HepG2 (cell line): ENCODE measurements around the gene MSANTD2. TPM values are rescaled to one million over a fixed set of nuclear protein-coding genes. Genes with fewer than 3 reads are reported as not detected.

Source experiments
- CCAR2 ChIP-seq: fragments of 200-400 bp; formaldehyde crosslinking; optimal IDR thresholded peaks from 2 replicates; pipeline ENCODE3; 2018; ENCODE audit warnings: low read depth, mild to moderate bottlenecking, low read length, moderate library complexity
- ELF3 ChIP-seq: IDR thresholded peaks from 2 replicates; pipeline ENCODE4 v1.6.1; 2016; ENCODE audit warnings: missing genetic modification reagents, missing compliant biosample characterization
- ERF ChIP-seq: IDR thresholded peaks from 2 replicates; pipeline ENCODE4 v1.6.1; 2018; ENCODE audit warnings: missing biosample characterization, missing genetic modification reagents
- KLF12 ChIP-seq: sonication (generic); formaldehyde crosslinking; IDR thresholded peaks from 2 replicates; pipeline ENCODE4 v1.4.0; 2020; ENCODE audit warnings: missing genetic modification reagents, borderline replicate concordance
- NR3C1 ChIP-seq: sonication (generic); formaldehyde crosslinking; IDR thresholded peaks from 2 replicates; pipeline ENCODE4 v1.4.0; 2020; ENCODE audit warnings: missing genetic modification reagents
- SMAD1 ChIP-seq: sonication (generic); formaldehyde crosslinking; IDR thresholded peaks from 2 replicates; pipeline ENCODE4 v1.4.0; 2020; ENCODE audit warnings: missing genetic modification reagents, low read depth, mild to moderate bottlenecking, borderline replicate concordance
- SMAD9 ChIP-seq: sonication (generic); formaldehyde crosslinking; IDR thresholded peaks from 2 replicates; pipeline ENCODE4 v1.5.1; 2020; ENCODE audit warnings: mild to moderate bottlenecking, missing genetic modification reagents
- SNAI1 ChIP-seq: sonication (generic); formaldehyde crosslinking; IDR thresholded peaks from 2 replicates; pipeline ENCODE4 v1.5.0; 2020; ENCODE audit warnings: mild to moderate bottlenecking, missing genetic modification reagents, borderline replicate concordance
- THAP11 ChIP-seq: IDR thresholded peaks from 2 replicates; pipeline ENCODE4 v1.6.1; 2016; ENCODE audit warnings: missing biosample characterization, missing genetic modification reagents
- ZNF577 ChIP-seq: sonication (generic); formaldehyde crosslinking; IDR thresholded peaks from 2 replicates; pipeline ENCODE4 v1.4.0; 2020; ENCODE audit warnings: mild to moderate bottlenecking, low read depth, missing genetic modification reagents, borderline replicate concordance
- ZSCAN31 ChIP-seq: sonication (generic); formaldehyde crosslinking; IDR thresholded peaks from 2 replicates; pipeline ENCODE4 v1.5.0; 2020; ENCODE audit warnings: low read depth, mild to moderate bottlenecking, missing genetic modification reagents
- polyA plus RNA-seq, 8 experiments: library from polyadenylated mRNA; depleted of rRNA in 3 of 8; stranded (reverse) in 7 of 8; unstranded in 1 of 8; fragments of >200 nt; fragmentation: Illumina TruSeq in 4 of 8; extraction: Trizol in 4 of 8; gene quantifications; 2 replicates each; pipeline versions ENCODE4 v1.2.1 to v1.2.3, GENCODE V29; 2011 to 2016; ENCODE audit warnings: low read depth in 4 of 8, missing spikeins in 1 of 8, mixed read lengths in 1 of 8; ENCODE audit not compliant: insufficient read depth in 1 of 8
- total RNA-seq, 5 experiments: library from RNA; depleted of rRNA; stranded (reverse); fragments of >200 nt; fragmentation: Illumina TruSeq; extraction: Trizol; gene quantifications; 2 replicates each; pipeline ENCODE4 v1.2.3, GENCODE V29; 2016; ENCODE audit warnings: low read depth in 1 of 5
- TF ChIP-seq, protein P1 (sequence below): sonication (generic); formaldehyde crosslinking; IDR thresholded peaks from 2 replicates; pipeline ENCODE4 v1.4.0; 2020; ENCODE audit warnings: missing genetic modification reagents
- TF ChIP-seq, protein P2 (sequence below): sonication (generic); formaldehyde crosslinking; IDR thresholded peaks from 2 replicates; pipeline ENCODE4 v1.8.0; 2023; ENCODE audit warnings: mild to moderate bottlenecking, missing genetic modification reagents
- TF ChIP-seq, protein P3 (sequence below): sonication (generic); formaldehyde crosslinking; IDR thresholded peaks from 2 replicates; pipeline ENCODE4 v1.5.0; 2020; ENCODE audit warnings: mild to moderate bottlenecking, missing genetic modification reagents, borderline replicate concordance
- TF ChIP-seq, protein P4 (sequence below): sonication (generic); formaldehyde crosslinking; IDR thresholded peaks from 2 replicates; pipeline ENCODE4 v1.5.1; 2020; ENCODE audit warnings: mild to moderate bottlenecking, missing genetic modification reagents, moderate library complexity
- TF ChIP-seq, protein P5 (sequence below): sonication (generic); formaldehyde crosslinking; IDR thresholded peaks from 2 replicates; pipeline ENCODE4; 2020; ENCODE audit warnings: missing genetic modification reagents, mild to moderate bottlenecking, borderline replicate concordance

The MSANTD2 gene
- total and polyA plus RNA-seq, 2 of the 13 experiments (the other 11 are each of a cell fraction or from before 2014, with no cell fraction given), result 8.7 to 10.1 TPM

DNA sequence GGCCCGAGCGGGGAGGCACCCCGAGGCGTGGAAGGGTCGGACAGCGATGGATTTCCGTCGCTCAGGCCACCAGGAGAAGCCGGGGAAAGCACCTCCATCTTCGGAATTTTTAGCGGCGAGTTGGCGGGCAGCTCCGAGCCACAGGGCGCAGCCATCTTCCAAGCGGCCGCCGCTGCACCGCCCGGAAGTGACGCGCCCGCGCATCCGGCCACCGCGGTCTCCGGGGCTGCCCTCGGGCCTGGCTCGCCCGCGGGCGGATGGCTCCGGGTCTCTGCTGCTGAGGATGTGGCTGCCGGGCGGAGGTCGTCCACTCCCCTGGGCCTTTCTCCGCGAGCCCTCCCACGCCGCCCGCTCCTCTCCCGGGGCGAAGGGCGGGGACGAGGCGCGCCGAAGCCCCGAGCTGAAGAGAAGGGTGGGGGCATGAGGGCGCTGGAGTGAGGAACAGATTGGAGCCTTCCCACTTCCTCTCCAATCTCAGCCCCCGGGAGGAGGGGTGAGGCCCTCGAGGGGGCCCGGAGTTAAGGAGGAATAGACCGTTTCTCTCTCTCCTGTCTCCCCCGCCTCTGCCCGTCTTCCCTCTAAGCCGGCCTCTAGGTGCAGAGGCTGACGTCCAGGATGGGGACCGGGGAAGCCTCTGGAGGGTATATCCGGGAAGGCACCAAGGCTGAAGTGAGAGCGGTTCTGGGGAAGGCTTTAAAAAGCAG, at the start of gene MSANTD2 (continued):
- TF ChIP-seq, protein P1, sequence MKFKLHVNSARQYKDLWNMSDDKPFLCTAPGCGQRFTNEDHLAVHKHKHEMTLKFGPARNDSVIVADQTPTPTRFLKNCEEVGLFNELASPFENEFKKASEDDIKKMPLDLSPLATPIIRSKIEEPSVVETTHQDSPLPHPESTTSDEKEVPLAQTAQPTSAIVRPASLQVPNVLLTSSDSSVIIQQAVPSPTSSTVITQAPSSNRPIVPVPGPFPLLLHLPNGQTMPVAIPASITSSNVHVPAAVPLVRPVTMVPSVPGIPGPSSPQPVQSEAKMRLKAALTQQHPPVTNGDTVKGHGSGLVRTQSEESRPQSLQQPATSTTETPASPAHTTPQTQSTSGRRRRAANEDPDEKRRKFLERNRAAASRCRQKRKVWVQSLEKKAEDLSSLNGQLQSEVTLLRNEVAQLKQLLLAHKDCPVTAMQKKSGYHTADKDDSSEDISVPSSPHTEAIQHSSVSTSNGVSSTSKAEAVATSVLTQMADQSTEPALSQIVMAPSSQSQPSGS (CRISPR knock-in tag), result no peak
- TF ChIP-seq ZSCAN31 (peak; percentile 82), ERF (CRISPR knock-in tag) (0 out of 2 replicates have a peak, but pooled peaks have one; percentile 50), THAP11 (CRISPR knock-in tag) (peak; percentile 78), SNAI1 (peak; percentile 83; the same call in 1 of the 2 replicates), CCAR2 (no peak), ZNF577 (CRISPR knock-in tag) (peak; percentile 76; the same call in 1 of the 2 replicates), ELF3 (CRISPR knock-in tag) (peak; percentile 71), NR3C1 (CRISPR knock-in tag) (0 out of 2 replicates have a peak, but pooled peaks have one; percentile 19), SMAD1 (peak; percentile 58; the same call in 1 of the 2 replicates), SMAD9 (CRISPR knock-in tag) (peak; percentile 89; the same call in 1 of the 2 replicates), KLF12 (CRISPR knock-in tag) (0 out of 2 replicates have a peak, but pooled peaks have one; percentile 31)
- TF ChIP-seq, protein P2, sequence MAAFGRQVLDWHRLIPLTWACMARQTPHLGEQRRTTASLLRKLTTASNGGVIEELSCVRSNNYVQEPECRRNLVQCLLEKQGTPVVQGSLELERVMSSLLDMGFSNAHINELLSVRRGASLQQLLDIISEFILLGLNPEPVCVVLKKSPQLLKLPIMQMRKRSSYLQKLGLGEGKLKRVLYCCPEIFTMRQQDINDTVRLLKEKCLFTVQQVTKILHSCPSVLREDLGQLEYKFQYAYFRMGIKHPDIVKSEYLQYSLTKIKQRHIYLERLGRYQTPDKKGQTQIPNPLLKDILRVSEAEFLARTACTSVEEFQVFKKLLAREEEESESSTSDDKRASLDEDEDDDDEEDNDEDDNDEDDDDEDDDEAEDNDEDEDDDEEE (CRISPR knock-in tag), result peak; percentile 92
- TF ChIP-seq, protein P3, sequence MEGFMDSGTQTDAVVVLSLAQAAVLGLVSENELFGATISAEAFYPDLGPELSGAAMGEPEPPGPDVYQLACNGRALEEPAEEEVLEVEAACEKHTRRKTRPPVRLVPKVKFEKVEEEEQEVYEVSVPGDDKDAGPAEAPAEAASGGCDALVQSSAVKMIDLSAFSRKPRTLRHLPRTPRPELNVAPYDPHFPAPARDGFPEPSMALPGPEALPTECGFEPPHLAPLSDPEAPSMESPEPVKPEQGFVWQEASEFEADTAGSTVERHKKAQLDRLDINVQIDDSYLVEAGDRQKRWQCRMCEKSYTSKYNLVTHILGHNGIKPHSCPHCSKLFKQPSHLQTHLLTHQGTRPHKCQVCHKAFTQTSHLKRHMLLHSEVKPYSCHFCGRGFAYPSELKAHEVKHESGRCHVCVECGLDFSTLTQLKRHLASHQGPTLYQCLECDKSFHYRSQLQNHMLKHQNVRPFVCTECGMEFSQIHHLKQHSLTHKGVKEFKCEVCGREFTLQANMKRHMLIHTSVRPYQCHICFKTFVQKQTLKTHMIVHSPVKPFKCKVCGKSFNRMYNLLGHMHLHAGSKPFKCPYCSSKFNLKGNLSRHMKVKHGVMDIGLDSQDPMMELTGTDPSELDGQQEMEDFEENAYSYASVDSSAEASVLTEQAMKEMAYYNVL (CRISPR knock-in tag), result peak; percentile 42; the same call in 1 of the 2 replicates
- TF ChIP-seq, protein P4, sequence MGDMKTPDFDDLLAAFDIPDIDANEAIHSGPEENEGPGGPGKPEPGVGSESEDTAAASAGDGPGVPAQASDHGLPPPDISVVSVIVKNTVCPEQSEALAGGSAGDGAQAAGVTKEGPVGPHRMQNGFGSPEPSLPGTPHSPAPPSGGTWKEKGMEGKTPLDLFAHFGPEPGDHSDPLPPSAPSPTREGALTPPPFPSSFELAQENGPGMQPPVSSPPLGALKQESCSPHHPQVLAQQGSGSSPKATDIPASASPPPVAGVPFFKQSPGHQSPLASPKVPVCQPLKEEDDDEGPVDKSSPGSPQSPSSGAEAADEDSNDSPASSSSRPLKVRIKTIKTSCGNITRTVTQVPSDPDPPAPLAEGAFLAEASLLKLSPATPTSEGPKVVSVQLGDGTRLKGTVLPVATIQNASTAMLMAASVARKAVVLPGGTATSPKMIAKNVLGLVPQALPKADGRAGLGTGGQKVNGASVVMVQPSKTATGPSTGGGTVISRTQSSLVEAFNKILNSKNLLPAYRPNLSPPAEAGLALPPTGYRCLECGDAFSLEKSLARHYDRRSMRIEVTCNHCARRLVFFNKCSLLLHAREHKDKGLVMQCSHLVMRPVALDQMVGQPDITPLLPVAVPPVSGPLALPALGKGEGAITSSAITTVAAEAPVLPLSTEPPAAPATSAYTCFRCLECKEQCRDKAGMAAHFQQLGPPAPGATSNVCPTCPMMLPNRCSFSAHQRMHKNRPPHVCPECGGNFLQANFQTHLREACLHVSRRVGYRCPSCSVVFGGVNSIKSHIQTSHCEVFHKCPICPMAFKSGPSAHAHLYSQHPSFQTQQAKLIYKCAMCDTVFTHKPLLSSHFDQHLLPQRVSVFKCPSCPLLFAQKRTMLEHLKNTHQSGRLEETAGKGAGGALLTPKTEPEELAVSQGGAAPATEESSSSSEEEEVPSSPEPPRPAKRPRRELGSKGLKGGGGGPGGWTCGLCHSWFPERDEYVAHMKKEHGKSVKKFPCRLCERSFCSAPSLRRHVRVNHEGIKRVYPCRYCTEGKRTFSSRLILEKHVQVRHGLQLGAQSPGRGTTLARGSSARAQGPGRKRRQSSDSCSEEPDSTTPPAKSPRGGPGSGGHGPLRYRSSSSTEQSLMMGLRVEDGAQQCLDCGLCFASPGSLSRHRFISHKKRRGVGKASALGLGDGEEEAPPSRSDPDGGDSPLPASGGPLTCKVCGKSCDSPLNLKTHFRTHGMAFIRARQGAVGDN (CRISPR knock-in tag), result peak; percentile 91
- TF ChIP-seq, protein P5, sequence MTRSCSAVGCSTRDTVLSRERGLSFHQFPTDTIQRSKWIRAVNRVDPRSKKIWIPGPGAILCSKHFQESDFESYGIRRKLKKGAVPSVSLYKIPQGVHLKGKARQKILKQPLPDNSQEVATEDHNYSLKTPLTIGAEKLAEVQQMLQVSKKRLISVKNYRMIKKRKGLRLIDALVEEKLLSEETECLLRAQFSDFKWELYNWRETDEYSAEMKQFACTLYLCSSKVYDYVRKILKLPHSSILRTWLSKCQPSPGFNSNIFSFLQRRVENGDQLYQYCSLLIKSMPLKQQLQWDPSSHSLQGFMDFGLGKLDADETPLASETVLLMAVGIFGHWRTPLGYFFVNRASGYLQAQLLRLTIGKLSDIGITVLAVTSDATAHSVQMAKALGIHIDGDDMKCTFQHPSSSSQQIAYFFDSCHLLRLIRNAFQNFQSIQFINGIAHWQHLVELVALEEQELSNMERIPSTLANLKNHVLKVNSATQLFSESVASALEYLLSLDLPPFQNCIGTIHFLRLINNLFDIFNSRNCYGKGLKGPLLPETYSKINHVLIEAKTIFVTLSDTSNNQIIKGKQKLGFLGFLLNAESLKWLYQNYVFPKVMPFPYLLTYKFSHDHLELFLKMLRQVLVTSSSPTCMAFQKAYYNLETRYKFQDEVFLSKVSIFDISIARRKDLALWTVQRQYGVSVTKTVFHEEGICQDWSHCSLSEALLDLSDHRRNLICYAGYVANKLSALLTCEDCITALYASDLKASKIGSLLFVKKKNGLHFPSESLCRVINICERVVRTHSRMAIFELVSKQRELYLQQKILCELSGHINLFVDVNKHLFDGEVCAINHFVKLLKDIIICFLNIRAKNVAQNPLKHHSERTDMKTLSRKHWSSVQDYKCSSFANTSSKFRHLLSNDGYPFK (CRISPR knock-in tag), result peak; percentile 65; the same call in 1 of the 2 replicates
